Sciatic nerve (tissue), 2 donors: Measurements from ENCODE around the gene TRMT6. TPM values are rescaled to one million over a fixed set of nuclear protein-coding genes. Genes with fewer than 3 reads are reported as not detected.

Source experiments
- ATAC-seq: fragments of 200-7000 bp; cut with Tn5 transposase; one replicate; pipeline ENCODE4 v1.9.1; 2020; ENCODE audit warnings: mild to moderate bottlenecking, moderate library complexity
- DNase-seq: peaks from one replicate; pipeline ENCODE4 v3.0.0-alpha.2; 2020; ENCODE audit warnings: low spot score
- intact Hi-C: fragments of 100-400 bp; cut with DNase I; formaldehyde crosslinking; loops from one replicate; pipeline ENCODE4 v1.14.2; 2022
- total RNA-seq: library from RNA; stranded (reverse); fragmentation: NEBNext Ultra II Directional; extraction: Animal tissue kit (Norgen Biotek cat#: 25700); gene quantifications from one replicate; pipeline ENCODE4 v1.2.1, GENCODE V29; 2021
- donor health status: DM: no; HTN: no; CAD: no.
- donor health status: DM: no; HTN: no; CAD: no.

TRMT6 gene
- total RNA-seq: 9.3 TPM

- ATAC-seq: peak; percentile 100
- intact Hi-C loops: no loop called here
- peak; percentile 97 for DNase-seq
Observed at GRCh38 chr20:5950271-5951031, at the start of gene TRMT6, which contains the start of gene MCM8. Gene TRMT6 (minus strand): TSS chr20:5950533. CDS start chr20:5950405, 128 bp downstream. Gene MCM8 (plus strand): TSS chr20:5950652. CDS start chr20:5952016, 1,364 bp downstream.

GRCh38 chr20:5999783-6000182, 49.5 kb upstream of the TRMT6 start:
- DNase-seq (no peak), ATAC-seq (no peak)
- intact Hi-C loops: no loop called here

- DNase-seq (no peak), ATAC-seq (no peak)
- intact Hi-C loops: no loop called here
Observed at GRCh38 chr20:5996765-5997164, 46.4 kb upstream of the TRMT6 start.

GRCh38 chr20:5991623-5992441, 41.5 kb upstream of the TRMT6 start:
- intact Hi-C loops: no loop called here
- no peak for ATAC-seq
- no peak for DNase-seq

GRCh38 chr20:5990946-5991345, 40.6 kb upstream of the TRMT6 start:
- intact Hi-C loops: no loop called here
- ATAC-seq (no peak), DNase-seq (no peak)

GRCh38 chr20:5989539-5989938, 39.2 kb upstream of the TRMT6 start:
- no peak for DNase-seq
- intact Hi-C loops: no loop called here
- ATAC-seq: no peak

- intact Hi-C loops: no loop called here
- DNase-seq (no peak), ATAC-seq (no peak)
Observed at GRCh38 chr20:5987383-5987782, 37.0 kb upstream of the TRMT6 start.

- ATAC-seq (no peak), DNase-seq (no peak)
- intact Hi-C loops: no loop called here
Observed at GRCh38 chr20:5980720-5981538, 30.6 kb upstream of the TRMT6 start.

- intact Hi-C loops: no loop called here
- ATAC-seq: no peak
- no peak for DNase-seq
Observed at GRCh38 chr20:5979801-5980200, 29.5 kb upstream of the TRMT6 start.

GRCh38 chr20:5977975-5978374, 27.6 kb upstream of the TRMT6 start:
- intact Hi-C loops: no loop called here
- no peak for DNase-seq
- ATAC-seq: no peak

GRCh38 chr20:5977223-5977622, 26.9 kb upstream of the TRMT6 start:
- ATAC-seq: no peak
- DNase-seq: no peak
- intact Hi-C loops: no loop called here

GRCh38 chr20:5975778-5976177, 25.4 kb upstream of the TRMT6 start:
- no peak for DNase-seq
- ATAC-seq: no peak
- intact Hi-C loops: no loop called here

GRCh38 chr20:5974531-5974930, 24.2 kb upstream of the TRMT6 start:
- no peak for DNase-seq
- intact Hi-C loops: no loop called here
- ATAC-seq: no peak

- DNase-seq (no peak), ATAC-seq (no peak)
- intact Hi-C loops: no loop called here
Observed at GRCh38 chr20:5973971-5974370, 23.6 kb upstream of the TRMT6 start.

GRCh38 chr20:5973172-5973571, 22.8 kb upstream of the TRMT6 start:
- intact Hi-C loops: no loop called here
- DNase-seq: no peak
- ATAC-seq: no peak

GRCh38 chr20:5971203-5971602, 20.9 kb upstream of the TRMT6 start:
- intact Hi-C loops: no loop called here
- no peak for DNase-seq
- no peak for ATAC-seq

GRCh38 chr20:5970381-5970780, 20.0 kb upstream of the TRMT6 start:
- DNase-seq (no peak), ATAC-seq (no peak)
- intact Hi-C loops: no loop called here

- ATAC-seq (no peak), DNase-seq (no peak)
- intact Hi-C loops: no loop called here
Observed at GRCh38 chr20:5969940-5970339, 19.6 kb upstream of the TRMT6 start.

GRCh38 chr20:5969348-5969935, 19.1 kb upstream of the TRMT6 start:
- DNase-seq (no peak), ATAC-seq (no peak)
- intact Hi-C loops: no loop called here
